GM23338 (cell line): ENCODE data around the gene HAPLN3. TPM values are rescaled to one million over a fixed set of nuclear protein-coding genes. Genes with fewer than 3 reads are reported as not detected.

Source experiments
- ATAC-seq: fragments of 200-7000 bp; cut with Tn5 transposase; 3 replicates; pipeline ENCODE4 v1.9.1; 2020
- DNase-seq: peaks from one replicate; pipeline ENCODE4 v3.0.0-alpha.2; 2015; ENCODE audit warnings: low spot score
- H2AFZ ChIP-seq: fragments of 200-600 bp; sonication (generic); 2 replicates; pipeline ENCODE4 v1.8.0; 2016; ENCODE audit warnings: antibody characterized with exemption, mild to moderate bottlenecking, moderate library complexity
- H3F3A ChIP-seq: fragments of 200-600 bp; sonication (generic); replicated peaks from 2 replicates; pipeline ENCODE4 v1.8.0; 2017; ENCODE audit warnings: antibody characterized with exemption, mixed run types, low read depth
- H3K27ac ChIP-seq: fragments of 200-600 bp; sonication (generic); 2 replicates; pipeline ENCODE4 v1.6.1; 2016; ENCODE audit warnings: low read depth
- H3K27me3 ChIP-seq: fragments of 200-600 bp; sonication (generic); 2 replicates; pipeline ENCODE4 v1.8.0; 2016; ENCODE audit warnings: mild to moderate bottlenecking, mixed run types, moderate library complexity; ENCODE audit not compliant: insufficient read depth
- H3K36me3 ChIP-seq: fragments of 200-600 bp; sonication (generic); 2 replicates; pipeline ENCODE4 v1.8.0; 2016; ENCODE audit warnings: mild to moderate bottlenecking; ENCODE audit not compliant: insufficient read depth
- H3K4me1 ChIP-seq: fragments of 200-600 bp; sonication (generic); 2 replicates; pipeline ENCODE4 v1.8.0; 2016; ENCODE audit warnings: mild to moderate bottlenecking, moderate library complexity; ENCODE audit not compliant: insufficient read depth
- H3K4me2 ChIP-seq: fragments of 200-600 bp; sonication (generic); 2 replicates; pipeline ENCODE4 v1.7.1; 2017; ENCODE audit warnings: mixed run types
- H3K4me3 ChIP-seq: fragments of 200-600 bp; sonication (generic); 2 replicates; pipeline ENCODE4 v1.6.1; 2016; ENCODE audit warnings: mixed run types
- H3K79me2 ChIP-seq: fragments of 200-600 bp; sonication (generic); replicated peaks from 2 replicates; pipeline ENCODE4 v1.8.0; 2017; ENCODE audit warnings: mild to moderate bottlenecking; ENCODE audit not compliant: insufficient read depth
- H3K9me2 ChIP-seq: fragments of 200-600 bp; sonication (generic); 2 replicates; pipeline ENCODE4 v1.8.0; 2017; ENCODE audit not compliant: insufficient read depth
- H4K20me1 ChIP-seq: fragments of 200-600 bp; sonication (generic); replicated peaks from 2 replicates; pipeline ENCODE4 v1.8.0; 2017; ENCODE audit warnings: mild to moderate bottlenecking; ENCODE audit not compliant: insufficient read depth
- H3K27ac Mint-ChIP-seq: 2 replicates; pipeline ENCODE4 v1.8.0; 2020; ENCODE audit warnings: inconsistent platforms, mild to moderate bottlenecking, moderate library complexity, mixed read lengths
- H3K27me3 Mint-ChIP-seq: 3 replicates; pipeline ENCODE4 v1.8.0; 2022; ENCODE audit warnings: low read depth, mild to moderate bottlenecking, moderate library complexity, mixed read lengths, inconsistent platforms; ENCODE audit not compliant: insufficient read depth, poor library complexity
- H3K36me3 Mint-ChIP-seq: 3 replicates; pipeline ENCODE4 v1.8.0; 2021; ENCODE audit warnings: low read depth, mild to moderate bottlenecking, inconsistent platforms, moderate library complexity, mixed read lengths
- H3K4me1 Mint-ChIP-seq: 3 replicates; pipeline ENCODE4 v1.8.0; 2020; ENCODE audit warnings: mild to moderate bottlenecking, inconsistent platforms, mixed read lengths
- H3K4me3 Mint-ChIP-seq: 3 replicates; pipeline ENCODE4 v1.8.0; 2021; ENCODE audit warnings: moderate library complexity, mild to moderate bottlenecking, inconsistent platforms, mixed read lengths
- H3K9me3 Mint-ChIP-seq: 3 replicates; pipeline ENCODE4 v1.8.0; 2020; ENCODE audit warnings: moderate library complexity, mild to moderate bottlenecking, inconsistent platforms, mixed read lengths
- CREB1 ChIP-seq: fragments of 250-450 bp; sonication (Bioruptor Pico); IDR thresholded peaks from 2 replicates; pipeline ENCODE4 v1.5.0; 2020; ENCODE audit warnings: low read depth, mild to moderate bottlenecking, moderate library complexity
- JUNB ChIP-seq: IDR thresholded peaks from one replicate; pipeline ENCODE4 v1.6.1; 2016; ENCODE audit warnings: antibody characterized with exemption; ENCODE audit not compliant: unreplicated experiment
- NANOG ChIP-seq: IDR thresholded peaks from 2 replicates; pipeline ENCODE4 v1.6.1; 2016; ENCODE audit warnings: antibody characterized with exemption, borderline replicate concordance
- STAT1 ChIP-seq: IDR thresholded peaks from one replicate; pipeline ENCODE4 v1.6.1; 2016; ENCODE audit warnings: antibody characterized with exemption; ENCODE audit not compliant: unreplicated experiment
- ZNF114 ChIP-seq: fragments of 250-450 bp; sonication (Bioruptor Pico); IDR thresholded peaks from 2 replicates; pipeline ENCODE4 v1.5.0; 2020; ENCODE audit warnings: mild to moderate bottlenecking, moderate library complexity
- ZNF331 ChIP-seq: fragments of 250-450 bp; sonication (Bioruptor Pico); IDR thresholded peaks from 2 replicates; pipeline ENCODE4 v1.5.0; 2020; ENCODE audit warnings: low read depth, mild to moderate bottlenecking, moderate library complexity
- polyA plus RNA-seq: library from polyadenylated mRNA; unstranded; fragments of >200 nt; fragmentation: Nextera tagmentation; extraction: Ambion mirVana; gene quantifications from 2 replicates; pipeline ENCODE4 v1.2.1, GENCODE V29; 2016
- total RNA-seq: library from RNA; depleted of rRNA; stranded (reverse); fragments of >200 nt; shearing (Covaris generic); gene quantifications from 2 replicates; pipeline ENCODE4 v1.2.3, GENCODE V29; 2014
- TF ChIP-seq, protein P1 (sequence below): fragments of 250-450 bp; sonication (Bioruptor Pico); IDR thresholded peaks from 2 replicates; pipeline ENCODE4 v1.5.0; 2020; ENCODE audit warnings: mild to moderate bottlenecking, moderate library complexity
- TF ChIP-seq, protein P2 (sequence below), 2 experiments: fragments of 200-600 bp in 1 of 2; sonication (generic) in 1 of 2; conservative IDR thresholded peaks; 2 replicates each; pipeline versions ENCODE4 v1.5.1 to v1.6.1; 2016 to 2017; ENCODE audit warnings: antibody characterized with exemption in 2 of 2, low read depth in 2 of 2, mild to moderate bottlenecking in 2 of 2, moderate library complexity in 1 of 2

HAPLN3 gene
- total and polyA plus RNA-seq, 2 experiments from 2014 or later, result 22.7 to 62.6 TPM

DNA sequence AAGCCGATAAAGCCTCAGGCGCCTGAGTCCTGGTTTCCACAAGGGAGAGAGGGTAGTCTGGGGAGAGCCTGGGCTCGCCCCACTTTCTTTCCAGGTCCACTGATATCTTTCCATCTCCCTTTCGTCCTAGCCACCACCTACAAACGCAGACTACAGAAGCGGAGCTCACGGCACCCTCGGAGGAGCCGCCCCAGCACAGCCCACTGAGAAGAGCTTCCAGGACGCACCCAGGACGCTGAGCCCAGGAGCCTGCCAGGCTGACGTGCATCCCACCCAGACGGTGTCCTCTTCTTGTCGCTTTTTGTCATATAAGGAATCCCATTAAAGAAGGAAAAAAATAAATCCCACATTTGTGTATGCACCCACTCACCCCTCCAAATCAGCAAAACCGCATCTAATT, 21.1 kb downstream of the HAPLN3 start (continued):
- TF ChIP-seq, protein P1, sequence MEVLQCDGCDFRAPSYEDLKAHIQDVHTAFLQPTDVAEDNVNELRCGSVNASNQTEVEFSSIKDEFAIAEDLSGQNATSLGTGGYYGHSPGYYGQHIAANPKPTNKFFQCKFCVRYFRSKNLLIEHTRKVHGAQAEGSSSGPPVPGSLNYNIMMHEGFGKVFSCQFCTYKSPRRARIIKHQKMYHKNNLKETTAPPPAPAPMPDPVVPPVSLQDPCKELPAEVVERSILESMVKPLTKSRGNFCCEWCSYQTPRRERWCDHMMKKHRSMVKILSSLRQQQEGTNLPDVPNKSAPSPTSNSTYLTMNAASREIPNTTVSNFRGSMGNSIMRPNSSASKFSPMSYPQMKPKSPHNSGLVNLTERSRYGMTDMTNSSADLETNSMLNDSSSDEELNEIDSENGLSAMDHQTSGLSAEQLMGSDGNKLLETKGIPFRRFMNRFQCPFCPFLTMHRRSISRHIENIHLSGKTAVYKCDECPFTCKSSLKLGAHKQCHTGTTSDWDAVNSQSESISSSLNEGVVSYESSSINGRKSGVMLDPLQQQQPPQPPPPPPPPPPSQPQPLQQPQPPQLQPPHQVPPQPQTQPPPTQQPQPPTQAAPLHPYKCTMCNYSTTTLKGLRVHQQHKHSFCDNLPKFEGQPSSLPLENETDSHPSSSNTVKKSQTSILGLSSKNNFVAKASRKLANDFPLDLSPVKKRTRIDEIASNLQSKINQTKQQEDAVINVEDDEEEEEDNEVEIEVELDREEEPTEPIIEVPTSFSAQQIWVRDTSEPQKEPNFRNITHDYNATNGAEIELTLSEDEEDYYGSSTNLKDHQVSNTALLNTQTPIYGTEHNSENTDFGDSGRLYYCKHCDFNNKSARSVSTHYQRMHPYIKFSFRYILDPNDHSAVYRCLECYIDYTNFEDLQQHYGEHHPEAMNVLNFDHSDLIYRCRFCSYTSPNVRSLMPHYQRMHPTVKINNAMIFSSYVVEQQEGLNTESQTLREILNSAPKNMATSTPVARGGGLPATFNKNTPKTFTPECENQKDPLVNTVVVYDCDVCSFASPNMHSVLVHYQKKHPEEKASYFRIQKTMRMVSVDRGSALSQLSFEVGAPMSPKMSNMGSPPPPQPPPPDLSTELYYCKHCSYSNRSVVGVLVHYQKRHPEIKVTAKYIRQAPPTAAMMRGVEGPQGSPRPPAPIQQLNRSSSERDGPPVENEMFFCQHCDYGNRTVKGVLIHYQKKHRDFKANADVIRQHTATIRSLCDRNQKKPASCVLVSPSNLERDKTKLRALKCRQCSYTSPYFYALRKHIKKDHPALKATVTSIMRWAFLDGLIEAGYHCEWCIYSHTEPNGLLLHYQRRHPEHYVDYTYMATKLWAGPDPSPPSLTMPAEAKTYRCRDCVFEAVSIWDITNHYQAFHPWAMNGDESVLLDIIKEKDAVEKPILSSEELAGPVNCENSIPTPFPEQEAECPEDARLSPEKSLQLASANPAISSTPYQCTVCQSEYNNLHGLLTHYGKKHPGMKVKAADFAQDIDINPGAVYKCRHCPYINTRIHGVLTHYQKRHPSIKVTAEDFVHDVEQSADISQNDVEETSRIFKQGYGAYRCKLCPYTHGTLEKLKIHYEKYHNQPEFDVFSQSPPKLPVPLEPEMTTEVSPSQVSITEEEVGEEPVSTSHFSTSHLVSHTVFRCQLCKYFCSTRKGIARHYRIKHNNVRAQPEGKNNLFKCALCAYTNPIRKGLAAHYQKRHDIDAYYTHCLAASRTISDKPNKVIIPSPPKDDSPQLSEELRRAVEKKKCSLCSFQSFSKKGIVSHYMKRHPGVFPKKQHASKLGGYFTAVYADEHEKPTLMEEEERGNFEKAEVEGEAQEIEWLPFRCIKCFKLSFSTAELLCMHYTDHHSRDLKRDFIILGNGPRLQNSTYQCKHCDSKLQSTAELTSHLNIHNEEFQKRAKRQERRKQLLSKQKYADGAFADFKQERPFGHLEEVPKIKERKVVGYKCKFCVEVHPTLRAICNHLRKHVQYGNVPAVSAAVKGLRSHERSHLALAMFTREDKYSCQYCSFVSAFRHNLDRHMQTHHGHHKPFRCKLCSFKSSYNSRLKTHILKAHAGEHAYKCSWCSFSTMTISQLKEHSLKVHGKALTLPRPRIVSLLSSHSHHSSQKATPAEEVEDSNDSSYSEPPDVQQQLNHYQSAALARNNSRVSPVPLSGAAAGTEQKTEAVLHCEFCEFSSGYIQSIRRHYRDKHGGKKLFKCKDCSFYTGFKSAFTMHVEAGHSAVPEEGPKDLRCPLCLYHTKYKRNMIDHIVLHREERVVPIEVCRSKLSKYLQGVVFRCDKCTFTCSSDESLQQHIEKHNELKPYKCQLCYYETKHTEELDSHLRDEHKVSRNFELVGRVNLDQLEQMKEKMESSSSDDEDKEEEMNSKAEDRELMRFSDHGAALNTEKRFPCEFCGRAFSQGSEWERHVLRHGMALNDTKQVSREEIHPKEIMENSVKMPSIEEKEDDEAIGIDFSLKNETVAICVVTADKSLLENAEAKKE (CRISPR knock-in tag), result no peak
- TF ChIP-seq NANOG, result no peak
- TF ChIP-seq CREB1 (CRISPR knock-in tag), result no peak

DNA sequence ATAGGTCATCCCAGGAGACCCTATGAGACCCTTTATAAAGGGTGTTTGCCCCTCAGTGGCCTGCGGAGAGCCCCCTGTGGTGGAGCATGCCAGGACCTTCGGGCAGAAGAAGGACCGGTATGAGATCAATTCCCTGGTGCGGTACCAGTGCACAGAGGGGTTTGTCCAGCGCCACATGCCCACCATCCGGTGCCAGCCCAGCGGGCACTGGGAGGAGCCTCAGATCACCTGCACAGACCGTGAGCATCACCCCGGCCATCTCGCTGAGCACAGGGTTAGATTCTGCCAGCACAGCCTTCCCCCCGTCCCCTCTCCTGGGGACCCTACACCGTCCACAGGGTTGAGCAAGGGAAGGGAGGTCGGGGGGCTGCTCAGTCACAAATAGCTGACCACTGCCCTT, 21.6 kb downstream of the HAPLN3 start:
- Histone ChIP-seq H3K4me3 (no peak overlapping the region), H4K20me1 (no peaks in the 10 kb centered on the region), H3K36me3 (no peaks in the 10 kb centered on the region), H3K4me2 (no peak overlapping the region), H3K27me3 (no peaks in the 10 kb centered on the region), H3K4me1 (peaks cover 6% of the 10 kb centered on the region; the same call in 1 of the 2 replicates), H3K9me2 (no peaks in the 10 kb centered on the region; the same call in 1 of the 2 replicates), H2AFZ (no peak overlapping the region), H3K79me2 (no peaks in the 10 kb centered on the region), H3K27ac (no peak overlapping the region), H3F3A (no peaks in the 10 kb centered on the region)
- ATAC-seq (no peak), DNase-seq (no peak)
- Mint-ChIP-seq H3K36me3 (peaks cover 17% of the 10 kb centered on the region; the same call in 2 of the 3 replicates), H3K4me3 (no peak overlapping the region), H3K27ac (no peak overlapping the region), H3K27me3 (peaks cover 22% of the 10 kb centered on the region), H3K9me3 (peaks cover 4% of the 10 kb centered on the region; the same call in 1 of the 3 replicates), H3K4me1 (peaks cover 14% of the 10 kb centered on the region)
- TF ChIP-seq NANOG (no peak), ZNF331 (CRISPR knock-in tag) (no peak), CREB1 (CRISPR knock-in tag) (no peak), ZNF114 (CRISPR knock-in tag) (no peak), JUNB (no peak), STAT1 (no peak)
- TF ChIP-seq, protein P1 (CRISPR knock-in tag), result no peak
- TF ChIP-seq, protein P2, sequence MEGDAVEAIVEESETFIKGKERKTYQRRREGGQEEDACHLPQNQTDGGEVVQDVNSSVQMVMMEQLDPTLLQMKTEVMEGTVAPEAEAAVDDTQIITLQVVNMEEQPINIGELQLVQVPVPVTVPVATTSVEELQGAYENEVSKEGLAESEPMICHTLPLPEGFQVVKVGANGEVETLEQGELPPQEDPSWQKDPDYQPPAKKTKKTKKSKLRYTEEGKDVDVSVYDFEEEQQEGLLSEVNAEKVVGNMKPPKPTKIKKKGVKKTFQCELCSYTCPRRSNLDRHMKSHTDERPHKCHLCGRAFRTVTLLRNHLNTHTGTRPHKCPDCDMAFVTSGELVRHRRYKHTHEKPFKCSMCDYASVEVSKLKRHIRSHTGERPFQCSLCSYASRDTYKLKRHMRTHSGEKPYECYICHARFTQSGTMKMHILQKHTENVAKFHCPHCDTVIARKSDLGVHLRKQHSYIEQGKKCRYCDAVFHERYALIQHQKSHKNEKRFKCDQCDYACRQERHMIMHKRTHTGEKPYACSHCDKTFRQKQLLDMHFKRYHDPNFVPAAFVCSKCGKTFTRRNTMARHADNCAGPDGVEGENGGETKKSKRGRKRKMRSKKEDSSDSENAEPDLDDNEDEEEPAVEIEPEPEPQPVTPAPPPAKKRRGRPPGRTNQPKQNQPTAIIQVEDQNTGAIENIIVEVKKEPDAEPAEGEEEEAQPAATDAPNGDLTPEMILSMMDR (conservative IDR thresholded peaks at IDR 0.05; ENCODE audit: low read depth in 2 of 2), result no peak
